ENCODE data around the gene FCHSD2. TPM values are rescaled to one million over a fixed set of nuclear protein-coding genes. Genes with fewer than 3 reads are reported as not detected.

Gene FCHSD2
- total and polyA plus RNA-seq, 2 of the 13 experiments (the other 11 are each of a cell fraction or from before 2014, with no cell fraction given) = 20.5 to 24.8 TPM

DNA sequence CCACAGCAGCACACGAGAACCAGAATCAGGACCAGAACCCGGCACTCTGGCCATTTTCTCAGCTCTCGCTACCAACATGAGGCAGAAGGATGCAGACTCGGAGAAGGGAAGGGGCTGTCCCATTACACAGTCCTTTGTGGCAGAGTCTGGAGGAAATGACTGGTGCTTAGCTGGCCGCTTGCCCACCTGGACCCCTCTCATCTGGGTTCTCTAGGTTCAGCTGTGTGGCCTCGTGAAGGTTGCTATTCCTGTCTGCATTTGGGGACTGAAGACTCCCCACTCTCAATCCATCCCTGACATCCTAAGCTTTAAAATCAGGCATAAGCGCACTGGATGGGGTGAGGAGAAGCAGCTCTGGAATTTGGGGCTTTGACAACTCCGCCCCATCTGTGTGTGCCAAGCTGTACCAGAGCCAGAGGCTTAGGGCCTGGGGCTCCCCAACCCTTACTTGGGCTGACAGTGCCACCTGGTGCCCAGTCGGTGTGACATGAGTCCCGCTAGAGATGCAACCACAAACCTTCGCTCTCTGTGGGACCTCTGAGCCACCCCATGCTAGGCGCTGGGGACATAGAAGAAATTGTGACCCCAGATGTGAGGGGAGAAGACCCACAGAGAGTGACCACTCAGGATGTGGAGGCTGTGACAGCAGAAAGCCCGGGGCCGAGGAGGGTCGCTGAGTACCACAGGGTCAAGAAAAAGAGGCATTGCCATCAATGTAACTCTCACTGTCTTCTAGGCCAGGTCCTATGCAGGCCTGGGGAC lies 35.8 kb upstream of the FCHSD2 start (continued):
- TF ChIP-seq ZNF652 (CRISPR knock-in tag; IDR thresholded peaks at IDR 0.05; ENCODE audit: borderline replicate concordance, low read depth) (no peak), TSC22D2 (CRISPR knock-in tag; IDR thresholded peaks at IDR 0.05; ENCODE audit: borderline replicate concordance) (no peak), NR2C2 (CRISPR knock-in tag; IDR thresholded peaks at IDR 0.05; ENCODE audit: borderline replicate concordance) (no peak), HOXA5 (CRISPR knock-in tag; IDR thresholded peaks at IDR 0.05) (no peak; the same call in 1 of the 2 replicates), ZNF788 (CRISPR knock-in tag; IDR thresholded peaks at IDR 0.05; ENCODE audit: borderline replicate concordance) (no peak), PHF20 (CRISPR knock-in tag; IDR thresholded peaks at IDR 0.05) (no peak), GATA4 (IDR thresholded peaks at IDR 0.05; ENCODE audit: borderline replicate concordance, low read depth) (no peak), ZNF780A (CRISPR knock-in tag; IDR thresholded peaks at IDR 0.05) (no peak), ZNF674 (CRISPR knock-in tag; IDR thresholded peaks at IDR 0.05; ENCODE audit: low read depth) (no peak), CHD4 (IDR thresholded peaks at IDR 0.05; ENCODE audit: borderline replicate concordance, low read length) (no peak), SATB2 (CRISPR knock-in tag; IDR thresholded peaks at IDR 0.05) (no peak), NFIB (CRISPR knock-in tag; IDR thresholded peaks at IDR 0.05; ENCODE audit: borderline replicate concordance) (no peak), ZBTB21 (CRISPR knock-in tag; IDR thresholded peaks at IDR 0.05) (no peak), ZC3H13 (CRISPR knock-in tag; IDR thresholded peaks at IDR 0.05) (no peak), ZNF720 (CRISPR knock-in tag; IDR thresholded peaks at IDR 0.05) (no peak), SOX13 (IDR thresholded peaks at IDR 0.05) (no peak), SOX13 (CRISPR knock-in tag; conservative IDR thresholded peaks at IDR 0.05 in 1 of 2, IDR thresholded peaks at IDR 0.05 in 1 of 2) (no peak), AGO2 (optimal IDR thresholded peaks at IDR 0.05; ENCODE audit: low read depth, low read length) (no peak), HNF4A (CRISPR knock-in tag; IDR thresholded peaks at IDR 0.05) (no peak)
- TF ChIP-seq, protein P1, sequence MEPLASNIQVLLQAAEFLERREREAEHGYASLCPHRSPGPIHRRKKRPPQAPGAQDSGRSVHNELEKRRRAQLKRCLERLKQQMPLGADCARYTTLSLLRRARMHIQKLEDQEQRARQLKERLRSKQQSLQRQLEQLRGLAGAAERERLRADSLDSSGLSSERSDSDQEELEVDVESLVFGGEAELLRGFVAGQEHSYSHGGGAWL (CRISPR knock-in tag; IDR thresholded peaks at IDR 0.05) = no peak
- TF ChIP-seq, protein P2, sequence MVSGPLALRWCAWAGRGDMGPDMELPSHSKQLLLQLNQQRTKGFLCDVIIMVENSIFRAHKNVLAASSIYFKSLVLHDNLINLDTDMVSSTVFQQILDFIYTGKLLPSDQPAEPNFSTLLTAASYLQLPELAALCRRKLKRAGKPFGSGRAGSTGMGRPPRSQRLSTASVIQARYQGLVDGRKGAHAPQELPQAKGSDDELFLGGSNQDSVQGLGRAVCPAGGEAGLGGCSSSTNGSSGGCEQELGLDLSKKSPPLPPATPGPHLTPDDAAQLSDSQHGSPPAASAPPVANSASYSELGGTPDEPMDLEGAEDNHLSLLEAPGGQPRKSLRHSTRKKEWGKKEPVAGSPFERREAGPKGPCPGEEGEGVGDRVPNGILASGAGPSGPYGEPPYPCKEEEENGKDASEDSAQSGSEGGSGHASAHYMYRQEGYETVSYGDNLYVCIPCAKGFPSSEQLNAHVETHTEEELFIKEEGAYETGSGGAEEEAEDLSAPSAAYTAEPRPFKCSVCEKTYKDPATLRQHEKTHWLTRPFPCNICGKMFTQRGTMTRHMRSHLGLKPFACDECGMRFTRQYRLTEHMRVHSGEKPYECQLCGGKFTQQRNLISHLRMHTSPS (CRISPR knock-in tag; IDR thresholded peaks at IDR 0.05; ENCODE audit: low read depth) = no peak
- TF ChIP-seq, protein P3, sequence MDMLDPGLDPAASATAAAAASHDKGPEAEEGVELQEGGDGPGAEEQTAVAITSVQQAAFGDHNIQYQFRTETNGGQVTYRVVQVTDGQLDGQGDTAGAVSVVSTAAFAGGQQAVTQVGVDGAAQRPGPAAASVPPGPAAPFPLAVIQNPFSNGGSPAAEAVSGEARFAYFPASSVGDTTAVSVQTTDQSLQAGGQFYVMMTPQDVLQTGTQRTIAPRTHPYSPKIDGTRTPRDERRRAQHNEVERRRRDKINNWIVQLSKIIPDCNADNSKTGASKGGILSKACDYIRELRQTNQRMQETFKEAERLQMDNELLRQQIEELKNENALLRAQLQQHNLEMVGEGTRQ (IDR thresholded peaks at IDR 0.05; ENCODE audit: low read depth, low read length) = no peak
- TF ChIP-seq, protein P3 (CRISPR knock-in tag; IDR thresholded peaks at IDR 0.05; ENCODE audit: borderline replicate concordance) = no peak
- TF ChIP-seq, protein P4, sequence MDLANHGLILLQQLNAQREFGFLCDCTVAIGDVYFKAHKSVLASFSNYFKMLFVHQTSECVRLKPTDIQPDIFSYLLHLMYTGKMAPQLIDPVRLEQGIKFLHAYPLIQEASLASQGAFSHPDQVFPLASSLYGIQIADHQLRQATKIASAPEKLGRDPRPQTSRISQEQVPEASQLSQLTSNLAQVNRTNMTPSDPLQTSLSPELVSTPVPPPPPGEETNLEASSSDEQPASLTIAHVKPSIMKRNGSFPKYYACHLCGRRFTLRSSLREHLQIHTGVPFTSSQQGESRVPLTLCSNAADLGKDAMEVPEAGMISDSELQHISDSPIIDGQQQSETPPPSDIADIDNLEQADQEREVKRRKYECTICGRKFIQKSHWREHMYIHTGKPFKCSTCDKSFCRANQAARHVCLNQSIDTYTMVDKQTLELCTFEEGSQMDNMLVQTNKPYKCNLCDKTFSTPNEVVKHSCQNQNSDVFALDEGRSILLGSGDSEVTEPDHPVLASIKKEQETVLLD (CRISPR knock-in tag; IDR thresholded peaks at IDR 0.05; ENCODE audit: low read depth) = no peak
